Effector CD8-positive, alpha-beta T cell (primary cell): ENCODE data around the gene CPNE5.

Experiments used
- DNase-seq: peaks from one replicate; lab custom pipeline; 2025; lab: John Stamatoyannopoulos, UW

Gene CPNE5

GRCh38 chr6:36765594-36766398 is 73.4 kb downstream of the CPNE5 start:
- DNase-seq, result peak; percentile 64

- DNase-seq, result no peak
These were observed 74.1 kb downstream of the CPNE5 start for GRCh38 chr6:36765190-36765589.

GRCh38 chr6:36762123-36762522 is 77.1 kb downstream of the CPNE5 start:
- no peak for DNase-seq

DNA sequence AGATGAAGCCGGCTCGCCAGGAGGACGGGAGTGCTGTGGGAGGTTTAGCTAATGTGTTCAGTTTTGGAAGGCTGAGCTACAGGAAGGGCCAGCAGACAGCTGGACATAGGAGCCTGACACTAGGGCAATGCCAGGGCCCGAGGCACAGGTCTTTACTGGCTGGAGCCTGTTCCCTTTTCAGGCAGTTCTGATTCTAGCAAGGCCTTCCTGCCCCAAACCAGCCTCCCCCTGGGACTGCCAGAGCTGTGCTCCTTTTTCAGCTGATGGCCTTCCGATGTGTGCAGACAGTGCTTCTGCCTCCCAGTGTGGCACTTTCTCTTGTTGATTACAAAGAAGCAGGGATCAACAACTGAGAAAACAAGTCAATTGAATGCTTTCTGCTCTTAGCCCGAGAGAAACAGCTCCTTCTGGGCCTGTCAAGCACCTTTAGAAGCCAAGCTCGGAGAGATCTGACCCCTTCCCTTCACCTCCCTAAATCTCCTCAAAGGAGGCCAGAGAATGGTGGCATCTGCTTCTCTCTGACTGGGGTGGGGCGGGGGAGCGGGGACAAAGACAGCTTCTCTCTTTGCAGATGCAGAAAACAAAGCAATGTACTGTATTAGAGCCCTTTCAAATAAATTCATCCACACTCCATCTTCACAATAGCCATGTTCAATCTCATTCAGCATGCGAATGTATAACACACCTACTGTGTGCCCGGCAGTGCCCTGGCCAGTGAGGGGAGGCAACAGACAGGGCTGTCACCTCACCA is 78.4 kb downstream of the CPNE5 start:
- no peak for DNase-seq

DNA sequence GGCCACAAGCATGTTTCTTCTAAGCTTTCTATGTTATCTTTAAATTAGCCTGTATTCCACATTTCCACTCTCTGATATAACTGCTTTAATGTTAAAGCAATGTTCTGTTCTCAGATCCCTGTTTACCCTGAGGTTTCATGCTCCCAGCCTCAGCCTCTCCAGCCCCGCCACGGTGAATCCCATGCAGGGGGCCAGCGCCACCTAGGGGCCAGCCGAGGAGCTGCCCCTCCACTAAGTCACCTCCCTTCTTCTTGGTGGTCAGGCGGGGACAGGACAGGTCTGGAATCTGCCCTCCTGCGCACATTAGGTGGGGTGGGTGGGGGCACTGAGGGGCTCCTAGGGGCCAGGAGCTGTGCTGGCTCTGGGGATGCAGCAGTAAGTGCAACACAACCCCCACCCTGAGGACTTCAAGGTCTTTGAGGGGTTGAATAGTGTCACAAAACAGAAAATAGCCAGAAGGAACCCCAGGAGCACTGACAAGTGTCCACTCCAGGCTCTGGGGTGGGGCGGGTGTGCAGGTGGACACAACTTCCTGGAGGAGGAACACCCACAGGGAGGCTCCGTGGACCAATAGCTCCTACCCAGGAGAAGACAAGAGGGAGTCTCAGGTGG is 80.0 kb downstream of the CPNE5 start:
- peak; percentile 63 for DNase-seq

GRCh38 chr6:36758516-36759147 is 80.6 kb downstream of the CPNE5 start:
- DNase-seq, result no peak

DNA sequence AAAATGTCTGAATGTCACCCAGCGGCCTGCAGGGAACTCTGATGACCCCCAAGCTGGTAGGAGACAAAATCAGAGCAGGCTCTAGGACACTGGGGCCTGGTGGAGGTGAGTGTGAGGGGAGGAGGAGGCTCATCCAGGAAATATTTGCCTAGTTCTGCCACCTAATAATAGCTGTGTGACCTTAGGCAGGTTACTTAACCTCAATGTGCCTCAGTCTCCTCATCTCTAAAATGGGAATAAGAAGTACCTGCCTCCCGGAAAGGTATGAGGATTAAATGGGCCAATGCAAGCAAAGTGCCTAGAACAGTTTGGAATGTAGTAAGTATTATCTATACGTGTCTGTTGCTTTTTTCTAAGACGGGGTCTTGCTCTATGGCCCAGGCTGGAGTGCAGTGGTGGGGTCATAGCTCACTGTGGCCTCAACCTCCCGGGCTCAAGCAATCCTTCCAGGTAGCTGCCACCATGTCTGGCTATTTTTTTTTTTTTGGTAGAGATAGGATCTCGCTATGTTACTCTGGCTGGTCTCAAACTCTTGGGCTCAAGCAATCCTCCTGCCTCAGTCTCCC is 81.2 kb downstream of the CPNE5 start:
- no peak for DNase-seq

- no peak for DNase-seq
These were observed 82.0 kb downstream of the CPNE5 start for GRCh38 chr6:36757206-36757605.

GRCh38 chr6:36756786-36757185 is 82.5 kb downstream of the CPNE5 start:
- DNase-seq, result no peak

- DNase-seq, result no peak
These were observed 83.6 kb downstream of the CPNE5 start for GRCh38 chr6:36755435-36756348.

- DNase-seq, result no peak
These were observed 84.4 kb downstream of the CPNE5 start for GRCh38 chr6:36754582-36755434.

GRCh38 chr6:36753671-36754405 is 85.4 kb downstream of the CPNE5 start:
- no peak for DNase-seq

GRCh38 chr6:36752886-36753506 is 86.2 kb downstream of the CPNE5 start:
- DNase-seq, result no peak

GRCh38 chr6:36752187-36752885 is 86.9 kb downstream of the CPNE5 start:
- DNase-seq, result no peak

DNA sequence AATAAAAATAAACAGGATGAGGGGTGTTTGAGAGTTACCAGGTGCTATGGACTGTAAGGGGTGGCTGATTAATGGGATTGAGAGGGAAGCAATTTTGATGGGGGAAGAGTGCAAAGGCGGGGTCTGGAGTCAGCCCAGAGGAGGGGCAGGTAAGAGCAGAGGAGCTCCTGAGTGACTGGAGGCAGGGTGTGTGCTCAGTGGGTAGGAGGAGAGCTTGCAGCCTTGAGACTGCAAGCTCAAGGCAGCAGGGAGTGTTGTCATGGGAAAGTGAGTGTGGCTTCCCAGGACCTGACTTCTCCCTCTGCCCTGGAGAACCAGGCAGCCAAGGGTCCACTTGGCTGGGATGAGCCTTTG is 87.4 kb downstream of the CPNE5 start:
- DNase-seq, result no peak

DNA sequence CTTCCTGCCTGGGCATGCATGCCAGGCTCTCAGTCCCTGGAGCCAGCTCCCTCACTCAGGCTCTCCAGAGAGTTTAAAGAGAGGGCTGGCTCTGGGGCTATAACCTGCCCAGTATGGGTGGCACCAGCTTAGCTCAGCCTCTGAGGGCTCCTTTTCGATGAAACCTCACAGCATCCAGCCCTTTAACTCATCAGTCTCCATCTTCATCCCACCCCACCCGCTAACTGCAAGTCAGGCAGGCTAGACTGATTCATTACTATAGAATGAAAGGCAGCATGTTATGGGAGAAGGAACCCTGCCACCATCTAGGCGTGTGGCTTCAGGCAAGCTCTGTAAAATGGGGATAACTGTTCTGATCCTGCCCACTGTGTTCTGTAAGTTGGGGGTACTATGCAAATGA is 88.2 kb downstream of the CPNE5 start:
- no peak for DNase-seq

DNA sequence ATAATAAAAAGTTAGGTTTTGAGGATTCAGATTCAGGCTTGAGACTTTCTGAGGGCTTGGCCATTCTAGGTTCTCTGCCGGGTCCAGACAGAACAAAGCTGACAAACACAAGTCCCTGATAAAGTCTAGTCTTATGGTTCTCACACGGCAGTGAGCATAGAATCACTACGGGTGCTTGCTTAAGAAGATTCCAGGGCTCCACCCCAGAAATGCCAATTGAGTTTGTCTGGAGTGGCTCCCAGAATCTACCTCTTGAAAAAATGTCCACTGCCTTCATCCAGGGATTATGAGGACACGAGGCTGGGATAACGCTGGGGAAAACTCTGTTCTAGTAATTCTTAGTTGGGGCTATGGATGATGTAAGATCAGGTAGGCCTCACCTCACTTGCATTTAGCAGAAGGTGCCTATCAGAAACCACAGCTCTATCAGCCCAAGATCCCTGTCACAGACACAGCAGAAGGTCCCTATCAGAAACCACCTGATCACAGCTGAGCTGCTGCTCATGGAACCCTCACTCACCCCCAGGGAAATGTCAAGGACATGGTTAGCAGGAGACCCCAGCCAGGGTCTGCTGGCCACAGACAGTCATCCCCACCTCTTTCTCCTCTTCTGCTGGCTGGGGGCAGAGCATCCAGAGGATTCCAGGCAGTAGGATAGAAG is 89.3 kb downstream of the CPNE5 start:
- DNase-seq, result no peak

GRCh38 chr6:36746251-36746650 is 93.0 kb downstream of the CPNE5 start:
- no peak for DNase-seq
